Measurements from ENCODE around the gene ATR.

DNA sequence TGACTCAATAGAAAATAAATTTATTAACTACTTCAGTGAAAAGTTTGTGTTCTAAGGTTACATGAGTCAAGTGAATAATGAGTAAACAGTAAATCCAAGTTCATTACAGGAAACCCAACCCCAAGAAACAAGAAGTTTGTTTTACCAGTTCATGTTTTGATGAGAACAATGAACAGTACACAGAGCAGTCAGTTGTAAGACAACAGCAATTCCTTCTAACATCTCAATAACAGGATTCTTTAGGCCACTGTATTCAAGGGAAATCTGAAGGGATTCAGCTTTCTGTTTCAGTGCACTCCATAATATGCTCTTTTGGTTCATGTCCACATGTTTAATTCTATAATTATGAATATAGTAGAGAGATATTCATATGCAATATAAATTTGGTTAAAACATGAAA lies 18.4 kb downstream of the ATR start:
- TF ChIP-seq RAD21 (conservative IDR thresholded peaks at IDR 0.05) (no peak), POLR2AphosphoS5 (IDR thresholded peaks at IDR 0.05) (no peak), EP300 (conservative IDR thresholded peaks at IDR 0.05; ENCODE audit: poor library complexity, severe bottlenecking) (no peak), EZH2 (IDR thresholded peaks at IDR 0.05; ENCODE audit: borderline replicate concordance, insufficient read depth, low read length, poor library complexity, severe bottlenecking) (no peak), TAF1 (IDR thresholded peaks at IDR 0.05; ENCODE audit: low read depth) (no peak), SMC3 (conservative IDR thresholded peaks at IDR 0.05; ENCODE audit: poor library complexity) (no peak)
- TF ChIP-seq, protein P1, sequence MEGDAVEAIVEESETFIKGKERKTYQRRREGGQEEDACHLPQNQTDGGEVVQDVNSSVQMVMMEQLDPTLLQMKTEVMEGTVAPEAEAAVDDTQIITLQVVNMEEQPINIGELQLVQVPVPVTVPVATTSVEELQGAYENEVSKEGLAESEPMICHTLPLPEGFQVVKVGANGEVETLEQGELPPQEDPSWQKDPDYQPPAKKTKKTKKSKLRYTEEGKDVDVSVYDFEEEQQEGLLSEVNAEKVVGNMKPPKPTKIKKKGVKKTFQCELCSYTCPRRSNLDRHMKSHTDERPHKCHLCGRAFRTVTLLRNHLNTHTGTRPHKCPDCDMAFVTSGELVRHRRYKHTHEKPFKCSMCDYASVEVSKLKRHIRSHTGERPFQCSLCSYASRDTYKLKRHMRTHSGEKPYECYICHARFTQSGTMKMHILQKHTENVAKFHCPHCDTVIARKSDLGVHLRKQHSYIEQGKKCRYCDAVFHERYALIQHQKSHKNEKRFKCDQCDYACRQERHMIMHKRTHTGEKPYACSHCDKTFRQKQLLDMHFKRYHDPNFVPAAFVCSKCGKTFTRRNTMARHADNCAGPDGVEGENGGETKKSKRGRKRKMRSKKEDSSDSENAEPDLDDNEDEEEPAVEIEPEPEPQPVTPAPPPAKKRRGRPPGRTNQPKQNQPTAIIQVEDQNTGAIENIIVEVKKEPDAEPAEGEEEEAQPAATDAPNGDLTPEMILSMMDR (IDR thresholded peaks at IDR 0.05; ENCODE audit: poor library complexity, severe bottlenecking): no peak

Data from neural cell (in vitro differentiated cells).